K562 (cell line): Measurements from ENCODE around the gene METTL3. TPM values are rescaled to one million over a fixed set of nuclear protein-coding genes. Genes with fewer than 3 reads are reported as not detected.

Experiments used
- BDP1 ChIP-seq: IDR thresholded peaks from 3 replicates; pipeline ENCODE4 v1.6.1; 2011; ENCODE audit not compliant: insufficient read length, insufficient read depth
- BRD4 ChIP-seq: fragments of 200-600 bp; sonication (generic); IDR thresholded peaks from 2 replicates; pipeline ENCODE4 v1.6.1; 2017; ENCODE audit warnings: inconsistent platforms
- CBX2 ChIP-seq: fragments of 200-600 bp; sonication (generic); IDR thresholded peaks from one replicate; pipeline ENCODE4 v1.6.1; 2012; ENCODE audit warnings: mild to moderate bottlenecking, low read length, inconsistent platforms; ENCODE audit not compliant: insufficient read depth, poor library complexity, severe bottlenecking
- CREM ChIP-seq: IDR thresholded peaks from 2 replicates; pipeline ENCODE4 v1.6.1; 2014; ENCODE audit warnings: antibody characterized with exemption, low read depth
- DACH1 ChIP-seq: fragments of 450-650 bp; IDR thresholded peaks from 2 replicates; pipeline ENCODE4 v1.6.1; 2018; ENCODE audit not compliant: partially characterized antibody
- DEAF1 ChIP-seq: fragments of 450-650 bp; formaldehyde crosslinking; IDR thresholded peaks from 2 replicates; pipeline ENCODE4 v1.4.0; 2020; ENCODE audit warnings: mild to moderate bottlenecking, moderate library complexity
- ETV1 ChIP-seq: fragments of 450-650 bp; conservative IDR thresholded peaks from 2 replicates; pipeline ENCODE4 v1.6.1; 2016; ENCODE audit warnings: missing genetic modification characterization, control low read depth, low read depth, missing compliant biosample characterization
- GABPB1 ChIP-seq: sonication (generic); formaldehyde crosslinking; IDR thresholded peaks from 2 replicates; pipeline ENCODE4 v1.8.0; 2022; ENCODE audit warnings: mild to moderate bottlenecking, missing genetic modification reagents
- HDAC8 ChIP-seq: fragments of 450-650 bp; IDR thresholded peaks from 2 replicates; pipeline ENCODE4 v1.6.1; 2016; ENCODE audit warnings: mild to moderate bottlenecking, missing genetic modification characterization, moderate library complexity, missing compliant biosample characterization
- MYBL2 ChIP-seq, 2 experiments: fragments of 450-650 bp in 1 of 2; sonication (generic) in 1 of 2; formaldehyde crosslinking in 1 of 2; IDR thresholded peaks; 2 replicates each; pipeline versions ENCODE4 v1.6.1 to v1.8.1; 2017 to 2022; ENCODE audit warnings: borderline replicate concordance in 1 of 2, inconsistent platforms in 1 of 2, low read depth in 1 of 2, mild to moderate bottlenecking in 1 of 2, missing genetic modification reagents in 1 of 2, moderate library complexity in 1 of 2
- NFATC3 ChIP-seq: fragments of 450-650 bp; IDR thresholded peaks from 2 replicates; pipeline ENCODE4 v1.6.1; 2017; ENCODE audit warnings: mild to moderate bottlenecking
- NUFIP1 ChIP-seq: fragments of 450-650 bp; IDR thresholded peaks from 2 replicates; pipeline ENCODE4 v1.6.1; 2018; ENCODE audit not compliant: partially characterized antibody
- POU5F1 ChIP-seq: fragments of 150-350 bp; IDR thresholded peaks from 2 replicates; pipeline ENCODE4 v1.6.1; 2014; ENCODE audit warnings: borderline replicate concordance, low read length, low read depth, mild to moderate bottlenecking; ENCODE audit not compliant: partially characterized antibody
- RBFOX2 ChIP-seq: fragments of 200-400 bp; formaldehyde crosslinking; IDR thresholded peaks from 2 replicates; pipeline ENCODE4 v1.6.1; 2017; ENCODE audit warnings: low read depth, mild to moderate bottlenecking, low read length, moderate library complexity
- RBM39 ChIP-seq: fragments of 200-400 bp; formaldehyde crosslinking; optimal IDR thresholded peaks from 2 replicates; pipeline ENCODE3; 2018; ENCODE audit warnings: low read depth, low read length
- RCOR1 ChIP-seq, 2 experiments: IDR thresholded peaks; 2 replicates each; pipeline ENCODE4 v1.6.1; 2012; ENCODE audit warnings: low read depth in 2 of 2, low read length in 2 of 2, borderline replicate concordance in 1 of 2, improper control_type of control experiment in 1 of 2
- SIX5 ChIP-seq, 2 experiments: IDR thresholded peaks; 2 replicates each; pipeline ENCODE4 v1.6.1; 2011; ENCODE audit warnings: low read length in 2 of 2, borderline replicate concordance in 1 of 2, low read depth in 1 of 2, mild to moderate bottlenecking in 1 of 2, moderate library complexity in 1 of 2; ENCODE audit not compliant: insufficient read depth in 1 of 2
- SMARCC2 ChIP-seq: fragments of 450-650 bp; IDR thresholded peaks from 2 replicates; pipeline ENCODE4 v1.6.1; 2017; ENCODE audit warnings: antibody characterized with exemption, moderate library complexity, mild to moderate bottlenecking, low read depth
- SP2 ChIP-seq: IDR thresholded peaks from 2 replicates; pipeline ENCODE4 v1.6.1; 2011; ENCODE audit warnings: mild to moderate bottlenecking, low read depth, low read length, moderate library complexity; ENCODE audit not compliant: poor library complexity, severe bottlenecking; ENCODE audit errors: extremely low read depth
- ZNF551 ChIP-seq: fragments of 250-450 bp; sonication (Bioruptor Pico); IDR thresholded peaks from 2 replicates; pipeline ENCODE4 v1.5.0; 2021; ENCODE audit warnings: mild to moderate bottlenecking, moderate library complexity
- ZNF655 ChIP-seq: fragments of 250-450 bp; sonication (Bioruptor Pico); IDR thresholded peaks from 2 replicates; pipeline ENCODE4 v1.5.0; 2021
- ZNF717 ChIP-seq: fragments of 250-450 bp; sonication (Bioruptor Pico); IDR thresholded peaks from 2 replicates; pipeline ENCODE4 v1.5.0; 2021
- polyA plus RNA-seq, 8 experiments: library from polyadenylated mRNA; depleted of rRNA in 4 of 8; stranded (reverse) in 5 of 8; unstranded in 3 of 8; fragments of >200 nt; fragmentation: Nextera tagmentation in 2 of 8; fragmentation: Illumina TruSeq in 1 of 8; extraction: Ambion mirVana in 2 of 8; extraction: Trizol in 1 of 8; gene quantifications; 2 replicates each; pipeline versions ENCODE4 v1.2.1 to v1.2.3, GENCODE V29; 2011 to 2014; ENCODE audit warnings: inconsistent platforms in 1 of 8, missing spikeins in 1 of 8
- total RNA-seq, 7 experiments: library from RNA; depleted of rRNA in 6 of 7; stranded (reverse); fragments of >200 nt in 6 of 7; fragmentation: Illumina TruSeq in 2 of 7; extraction: Trizol in 2 of 7; gene quantifications; 2 replicates each; pipeline versions ENCODE4 v1.2.1 to v1.2.3, GENCODE V29; 2011 to 2021; ENCODE audit warnings: low replicate concordance in 1 of 7
- TF ChIP-seq, protein P1 (sequence below): fragments of 450-650 bp; IDR thresholded peaks from 2 replicates; pipeline ENCODE4 v1.6.1; 2018; ENCODE audit warnings: mild to moderate bottlenecking, low read depth; ENCODE audit not compliant: partially characterized antibody

The METTL3 gene
- total and polyA plus RNA-seq, 9 of the 15 experiments (the other 6 are each of a cell fraction or from before 2014, with no cell fraction given) = 42.1 to 151 (median 65.7) TPM

GRCh38 chr14:21557084-21557901 lies 46.2 kb upstream of the METTL3 start (continued):
- TF ChIP-seq CBX2 (no peak), ZNF717 (no peak), RCOR1 (IDR thresholded peaks at IDR 0.05; ENCODE audit: borderline replicate concordance in 1 of 2, low read depth in 2 of 2, low read length in 2 of 2) (no peak), ZNF551 (CRISPR knock-in tag) (no peak), RBFOX2 (no peak), POU5F1 (no peak), MYBL2 (IDR thresholded peaks at IDR 0.05; ENCODE audit: low read depth) (no peak), MYBL2 (CRISPR knock-in tag; IDR thresholded peaks at IDR 0.05; ENCODE audit: borderline replicate concordance) (no peak), NUFIP1 (no peak), DEAF1 (CRISPR knock-in tag) (peak; percentile 43), BDP1 (no peak), RBM39 (no peak), CREM (0 out of 2 replicates have a peak, but pooled peaks have one; percentile 4), SMARCC2 (no peak), NFATC3 (no peak), DACH1 (no peak), ETV1 (tag) (no peak), SIX5 (IDR thresholded peaks at IDR 0.05; ENCODE audit: borderline replicate concordance in 1 of 2, insufficient read depth in 1 of 2, low read depth in 1 of 2, low read length in 2 of 2) (no peak), ZNF655 (no peak), GABPB1 (CRISPR knock-in tag) (no peak), HDAC8 (no peak), BRD4 (no peak), SP2 (no peak)
- TF ChIP-seq, protein P1, sequence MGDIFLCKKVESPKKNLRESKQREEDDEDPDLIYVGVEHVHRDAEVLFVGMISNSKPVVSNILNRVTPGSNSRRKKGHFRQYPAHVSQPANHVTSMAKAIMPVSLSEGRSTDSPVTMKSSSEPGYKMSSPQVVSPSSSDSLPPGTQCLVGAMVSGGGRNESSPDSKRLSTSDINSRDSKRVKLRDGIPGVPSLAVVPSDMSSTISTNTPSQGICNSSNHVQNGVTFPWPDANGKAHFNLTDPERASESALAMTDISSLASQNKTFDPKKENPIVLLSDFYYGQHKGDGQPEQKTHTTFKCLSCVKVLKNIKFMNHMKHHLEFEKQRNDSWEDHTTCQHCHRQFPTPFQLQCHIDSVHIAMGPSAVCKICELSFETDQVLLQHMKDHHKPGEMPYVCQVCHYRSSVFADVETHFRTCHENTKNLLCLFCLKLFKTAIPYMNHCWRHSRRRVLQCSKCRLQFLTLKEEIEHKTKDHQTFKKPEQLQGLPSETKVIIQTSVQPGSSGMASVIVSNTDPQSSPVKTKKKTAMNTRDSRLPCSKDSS = no peak
